IMR-90 (cell line): ENCODE results near the gene SPDEF. TPM values are rescaled to one million over a fixed set of nuclear protein-coding genes. Genes with fewer than 3 reads are reported as not detected.

Experiments
- ATAC-seq: fragments of 200-7000 bp; cut with Tn5 transposase; 2 replicates; pipeline ENCODE4 v1.9.1; 2020; ENCODE audit warnings: low read depth, mild to moderate bottlenecking, moderate library complexity
- BruUV-seq: library from RNA; stranded (reverse); fragments of 400-500 nt; replicated peaks from 2 replicates; lab custom pipeline; 2021; lab: Mats Ljungman, UMichigan
- CTCF ChIA-PET: fragments of 300-600 bp; formaldehyde crosslinking; extraction: SDS; loops from one replicate; lab custom pipeline; 2021; ENCODE audit warnings: antibody characterized with exemption; lab: Yijun Ruan, JAX
- POLR2A ChIA-PET: fragments of 300-600 bp; sonication (Branson Sonifier 250); formaldehyde crosslinking; loops from one replicate; lab custom pipeline; 2022; ENCODE audit warnings: antibody characterized with exemption; ENCODE audit not compliant: unreplicated experiment; lab: Charles Lee
- DNase-seq: peaks from one replicate; pipeline ENCODE4 v3.0.0; 2013
- H2AFZ ChIP-seq: replicated peaks from 2 replicates; pipeline ENCODE3; 2013; ENCODE audit warnings: low read length, mild to moderate bottlenecking; ENCODE audit not compliant: poor library complexity
- H2AK5ac ChIP-seq: 2 replicates; pipeline ENCODE4 v1.6.1; 2013; ENCODE audit warnings: low read depth, low read length, inconsistent platforms
- H2AK9ac ChIP-seq: replicated peaks from 2 replicates; pipeline ENCODE3; 2013; ENCODE audit warnings: mild to moderate bottlenecking, low read depth, low read length, moderate library complexity; ENCODE audit not compliant: poor library complexity
- H2BK120ac ChIP-seq: 2 replicates; pipeline ENCODE4 v1.6.1; 2013; ENCODE audit warnings: low read depth, low read length, inconsistent platforms
- H2BK15ac ChIP-seq: 3 replicates; pipeline ENCODE4 v1.6.1; 2013; ENCODE audit warnings: low read depth, low read length, inconsistent platforms
- H2BK20ac ChIP-seq: 2 replicates; pipeline ENCODE4 v1.6.1; 2013; ENCODE audit warnings: low read depth, mild to moderate bottlenecking, inconsistent platforms, low read length, moderate library complexity
- H2BK5ac ChIP-seq: 2 replicates; pipeline ENCODE4 v1.6.1; 2013; ENCODE audit warnings: mild to moderate bottlenecking, low read depth, low read length, inconsistent platforms; ENCODE audit not compliant: poor library complexity, severe bottlenecking
- H3K14ac ChIP-seq: replicated peaks from 2 replicates; pipeline ENCODE4 v1.6.1; 2013; ENCODE audit warnings: low read depth, low read length, inconsistent platforms
- H3K18ac ChIP-seq: 2 replicates; pipeline ENCODE4 v1.6.1; 2013; ENCODE audit warnings: low read depth, low read length, control low read depth
- H3K23ac ChIP-seq: 2 replicates; pipeline ENCODE4 v1.6.1; 2013; ENCODE audit warnings: low read depth, low read length, inconsistent platforms
- H3K27ac ChIP-seq: 2 replicates; pipeline ENCODE4 v1.5.1; 2013; ENCODE audit warnings: mild to moderate bottlenecking, control low read depth, low read length; ENCODE audit not compliant: insufficient read depth
- H3K27me3 ChIP-seq: 2 replicates; pipeline ENCODE4 v1.6.1; 2013; ENCODE audit warnings: low read length; ENCODE audit not compliant: control insufficient read depth, insufficient read depth
- H3K36me3 ChIP-seq: 2 replicates; pipeline ENCODE4 v1.6.1; 2013; ENCODE audit warnings: low read length, mixed read lengths; ENCODE audit not compliant: control insufficient read depth, insufficient read depth
- H3K4ac ChIP-seq: 2 replicates; pipeline ENCODE4 v1.6.1; 2013; ENCODE audit warnings: low read depth, low read length, inconsistent platforms
- H3K4me1 ChIP-seq: 2 replicates; pipeline ENCODE4 v1.6.1; 2013; ENCODE audit warnings: low read length, mixed read lengths; ENCODE audit not compliant: control insufficient read depth, insufficient read depth
- H3K4me2 ChIP-seq: 2 replicates; pipeline ENCODE4 v1.6.1; 2013; ENCODE audit warnings: low read depth, mild to moderate bottlenecking, control low read depth, low read length, moderate library complexity
- H3K4me3 ChIP-seq: 2 replicates; pipeline ENCODE4 v1.5.1; 2013; ENCODE audit warnings: low read depth, mild to moderate bottlenecking, control low read depth, low read length, moderate library complexity; ENCODE audit not compliant: insufficient read depth
- H3K56ac ChIP-seq: 2 replicates; pipeline ENCODE4 v1.6.1; 2013; ENCODE audit warnings: low read length, inconsistent platforms; ENCODE audit not compliant: insufficient read depth; ENCODE audit errors: extremely low read depth
- H3K79me1 ChIP-seq, 2 experiments: 2 replicates each; pipeline ENCODE4 v1.6.1; 2013; ENCODE audit warnings: low read length in 2 of 2, inconsistent platforms in 1 of 2, low read depth in 1 of 2
- H3K9ac ChIP-seq: 2 replicates; pipeline ENCODE4 v1.6.1; 2013; ENCODE audit warnings: low read depth, low read length, control low read depth
- H3K9me1 ChIP-seq: 2 replicates; pipeline ENCODE4 v1.6.1; 2013; ENCODE audit warnings: low read length, inconsistent platforms; ENCODE audit not compliant: insufficient read depth
- H3K9me3 ChIP-seq: 2 replicates; pipeline ENCODE4 v1.6.1; 2013; ENCODE audit warnings: low read length; ENCODE audit not compliant: control insufficient read depth, insufficient read depth
- H4K20me1 ChIP-seq: 2 replicates; pipeline ENCODE4 v1.6.1; 2013; ENCODE audit warnings: low read length, inconsistent platforms; ENCODE audit not compliant: insufficient read depth
- H4K5ac ChIP-seq: 2 replicates; pipeline ENCODE4 v1.6.1; 2013; ENCODE audit warnings: mild to moderate bottlenecking, low read depth, low read length, control low read depth
- H4K8ac ChIP-seq, 2 experiments: 2 replicates each; pipeline ENCODE4 v1.6.1; 2013; ENCODE audit warnings: low read depth in 2 of 2, low read length in 2 of 2, control low read depth in 1 of 2, inconsistent platforms in 1 of 2
- H4K91ac ChIP-seq: 2 replicates; pipeline ENCODE4 v1.6.1; 2013; ENCODE audit warnings: low read depth, low read length, inconsistent platforms; ENCODE audit not compliant: insufficient read depth
- CEBPB ChIP-seq: IDR thresholded peaks from 2 replicates; pipeline ENCODE4 v1.6.1; 2012; ENCODE audit warnings: low read depth, low read length, improper control_type of control experiment
- MXI1 ChIP-seq: IDR thresholded peaks from 2 replicates; pipeline ENCODE4 v1.6.1; 2012; ENCODE audit warnings: low read depth, mild to moderate bottlenecking, low read length, moderate library complexity, borderline replicate concordance
- NFE2L2 ChIP-seq: fragments of 150-350 bp; IDR thresholded peaks from 2 replicates; pipeline ENCODE4 v1.6.1; 2016; ENCODE audit warnings: low read depth, mild to moderate bottlenecking, low read length
- WGBS, 2 experiments: methylation state at CpG; one replicate each; pipeline versions ENCODE4 v1.1.5 to v1.1.7; 2013; ENCODE audit warnings: missing lambda C conversion rate in 2 of 2; ENCODE audit not compliant: insufficient read length in 1 of 2; ENCODE audit errors: extremely low coverage in 2 of 2; 5-methylcytosine and 5-hydroxymethylcytosine counted together
- dilution Hi-C: fragments of 300-500 bp; cut with HindIII; formaldehyde crosslinking; loops from one replicate; pipeline ENCODE4 v1.14.3; 2018; ENCODE audit warnings: low sequenced_read_pairs; ENCODE audit not compliant: unreplicated experiment
- in situ Hi-C: fragments of 300-500 bp; cut with MboI; formaldehyde crosslinking; loops from 3 replicates; pipeline ENCODE4 v1.14.3; 2019; ENCODE audit warnings: low sequenced_read_pairs, inconsistent platforms, mixed read lengths
- intact Hi-C: fragments of 100-400 bp; cut with micrococcal nuclease; formaldehyde crosslinking; loops from 2 replicates; pipeline ENCODE4 v1.10.0; 2022
- polyA plus RNA-seq, 3 experiments: library from polyadenylated mRNA; depleted of rRNA; stranded (reverse); fragments of >200 nt; gene quantifications; 2 replicates each; pipeline ENCODE4 v1.2.3, GENCODE V29; 2012; ENCODE audit warnings: low replicate concordance in 1 of 3
- total RNA-seq: library from RNA; depleted of rRNA; stranded (reverse); fragments of >200 nt; gene quantifications from 2 replicates; pipeline ENCODE4 v1.2.3, GENCODE V29; 2012

SPDEF gene
- total and polyA plus RNA-seq, 2 of the 4 experiments (the other 2 are of a cell fraction) = 0.05 TPM; not detected in 1

DNA sequence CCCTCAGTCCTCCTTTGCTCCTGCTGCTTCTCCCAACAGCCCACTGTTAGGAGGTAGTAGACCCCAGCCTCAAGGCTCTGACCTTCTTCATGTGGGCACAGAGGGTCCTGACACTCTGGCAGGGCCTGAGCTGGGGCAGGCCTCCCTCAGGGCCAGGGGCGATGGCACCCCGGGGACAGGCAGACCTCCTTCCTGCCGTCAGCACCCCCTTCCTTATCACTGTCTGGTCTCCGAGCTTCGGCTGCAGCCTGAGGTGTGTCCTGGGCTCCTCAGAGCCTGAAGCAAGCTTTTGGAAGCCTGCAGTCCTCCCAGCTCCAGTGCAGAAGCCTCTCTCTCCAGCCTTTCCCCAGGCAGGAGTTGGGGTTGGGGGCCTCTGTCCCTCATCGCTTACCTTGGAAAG lies 22.0 kb downstream of the SPDEF start:
- H3K79me1 ChIP-seq = no peaks in the 10 kb centered on the region
- H4K8ac ChIP-seq = no peak overlapping the region
- no peak for TF ChIP-seq NFE2L2
- no peak for TF ChIP-seq CEBPB
- TF ChIP-seq MXI1 = no peak
- H4K5ac ChIP-seq = no peak overlapping the region
- no peak overlapping the region for H2AK5ac ChIP-seq
- H3K36me3 ChIP-seq = no peaks in the 10 kb centered on the region
- no peak overlapping the region for H2BK15ac ChIP-seq
- no CpG with 5 or more reads among the region's 6 CpGs for WGBS, 2 experiments
- no peaks in the 10 kb centered on the region for H4K20me1 ChIP-seq
- ChIA-PET CTCF (no interaction called here), POLR2A (no interaction called here)
- H2AFZ ChIP-seq = peak overlapping the region; percentile 32
- DNase-seq = no peak
- H3K27me3 ChIP-seq = peaks cover 19% of the 10 kb centered on the region; the same call in 1 of the 2 replicates
- H3K14ac ChIP-seq = no peak overlapping the region
- in situ Hi-C loops (no loop called here), intact Hi-C loops (no loop called here), dilution Hi-C loops (no loop called here)
- no peak overlapping the region for H2AK9ac ChIP-seq
- no TSS peak for BruUV-seq
- H4K91ac ChIP-seq = no peak overlapping the region
- no peak overlapping the region for H3K23ac ChIP-seq
- no peak overlapping the region for H3K27ac ChIP-seq
- H3K18ac ChIP-seq = no peak overlapping the region
- no peak overlapping the region for H2BK5ac ChIP-seq
- H3K9ac ChIP-seq = no peak overlapping the region
- no peak overlapping the region for H2BK20ac ChIP-seq
- no peaks in the 10 kb centered on the region for H3K9me1 ChIP-seq
- no peak overlapping the region for H3K56ac ChIP-seq
- no peaks in the 10 kb centered on the region for H3K4me1 ChIP-seq
- H2BK120ac ChIP-seq = no peak overlapping the region
- H3K9me3 ChIP-seq = no peaks in the 10 kb centered on the region
- no peak overlapping the region for H3K4ac ChIP-seq
- no peak overlapping the region for H3K4me3 ChIP-seq
- ATAC-seq = no peak
- no peak overlapping the region for H3K4me2 ChIP-seq
